CD8-positive, alpha-beta memory T cell (primary cell): ENCODE data around the gene GADD45A. TPM values are rescaled to one million over a fixed set of nuclear protein-coding genes. Genes with fewer than 3 reads are reported as not detected.

Experiments
- CTCF ChIA-PET: fragments of 350-600 bp; sonication (Branson Sonifier 250); formaldehyde crosslinking; loops from one replicate; lab custom pipeline; 2021; ENCODE audit warnings: antibody characterized with exemption; lab: Charles Lee
- POLR2A ChIA-PET: fragments of 350-600 bp; sonication (Branson Sonifier 250); formaldehyde crosslinking; loops from one replicate; lab custom pipeline; 2021; ENCODE audit warnings: antibody characterized with exemption; lab: Charles Lee
- DNase-seq, 5 donors: peaks; one replicate each; pipeline versions ENCODE4 v3.0.0 to v3.0.0-alpha.2; 2020 to 2022; ENCODE audit warnings: mixed read lengths in 1 of 5
- H3K27ac ChIP-seq: one replicate; pipeline ENCODE4 v1.7.0; 2013; ENCODE audit warnings: low read depth, mild to moderate bottlenecking, low read length, moderate library complexity
- H3K27me3 ChIP-seq: 2 replicates; pipeline ENCODE4 v1.7.0; 2013; ENCODE audit warnings: low read length, mild to moderate bottlenecking; ENCODE audit not compliant: insufficient read depth, poor library complexity, severe bottlenecking
- H3K36me3 ChIP-seq: 2 replicates; pipeline ENCODE4 v1.7.0; 2013; ENCODE audit warnings: mild to moderate bottlenecking, low read length, moderate library complexity; ENCODE audit not compliant: insufficient read depth
- H3K4me1 ChIP-seq: 2 replicates; pipeline ENCODE4 v1.7.0; 2013; ENCODE audit warnings: mild to moderate bottlenecking, low read length, moderate library complexity; ENCODE audit not compliant: insufficient read depth
- H3K4me3 ChIP-seq: 2 replicates; pipeline ENCODE4 v1.7.0; 2013; ENCODE audit warnings: mild to moderate bottlenecking, low read length
- H3K9me3 ChIP-seq: 2 replicates; pipeline ENCODE4 v1.7.0; 2013; ENCODE audit warnings: mild to moderate bottlenecking, low read length
- H3K27ac Mint-ChIP-seq, 8 donors: one replicate each; pipeline ENCODE4 v1.8.0; 2020 to 2021; ENCODE audit warnings: mixed read lengths in 8 of 8, mild to moderate bottlenecking in 6 of 8, inconsistent platforms in 3 of 8, moderate library complexity in 3 of 8
- H3K27me3 Mint-ChIP-seq, 2 donors: one replicate each; pipeline ENCODE4 v1.8.0; 2020 to 2021; ENCODE audit warnings: mixed read lengths in 2 of 2, mild to moderate bottlenecking in 1 of 2, moderate library complexity in 1 of 2
- H3K36me3 Mint-ChIP-seq, 3 donors: one replicate each; pipeline ENCODE4 v1.8.0; 2020 to 2021; ENCODE audit warnings: mixed read lengths in 3 of 3, inconsistent platforms in 1 of 3, mild to moderate bottlenecking in 1 of 3
- H3K4me1 Mint-ChIP-seq, 3 donors: one replicate each; pipeline ENCODE4 v1.8.0; 2020 to 2021; ENCODE audit warnings: mixed read lengths in 3 of 3, inconsistent platforms in 1 of 3, mild to moderate bottlenecking in 1 of 3
- H3K4me3 Mint-ChIP-seq, 7 donors: one replicate each; pipeline ENCODE4 v1.8.0; 2020 to 2021; ENCODE audit warnings: mixed read lengths in 7 of 7, mild to moderate bottlenecking in 6 of 7, moderate library complexity in 4 of 7, inconsistent platforms in 2 of 7
- H3K9me3 Mint-ChIP-seq, 5 donors: one replicate each; pipeline ENCODE4 v1.8.0; 2020 to 2022; ENCODE audit warnings: mixed read lengths in 5 of 5, mild to moderate bottlenecking in 3 of 5, moderate library complexity in 2 of 5, inconsistent platforms in 1 of 5
- polyA plus RNA-seq: library from polyadenylated mRNA; unstranded; fragments of 300-500 nt; fragmentation: Illumina TruSeq; gene quantifications from one replicate; pipeline ENCODE4 v1.2.3, GENCODE V29; 2021
- total RNA-seq, 2 experiments: library from RNA; stranded (reverse); gene quantifications; one replicate each; pipeline ENCODE4 v1.2.3, GENCODE V29; 2021

The GADD45A gene
- total and polyA plus RNA-seq, 3 experiments from 2014 or later, result 9.8 to 36.2 (median 35.2) TPM

DNA sequence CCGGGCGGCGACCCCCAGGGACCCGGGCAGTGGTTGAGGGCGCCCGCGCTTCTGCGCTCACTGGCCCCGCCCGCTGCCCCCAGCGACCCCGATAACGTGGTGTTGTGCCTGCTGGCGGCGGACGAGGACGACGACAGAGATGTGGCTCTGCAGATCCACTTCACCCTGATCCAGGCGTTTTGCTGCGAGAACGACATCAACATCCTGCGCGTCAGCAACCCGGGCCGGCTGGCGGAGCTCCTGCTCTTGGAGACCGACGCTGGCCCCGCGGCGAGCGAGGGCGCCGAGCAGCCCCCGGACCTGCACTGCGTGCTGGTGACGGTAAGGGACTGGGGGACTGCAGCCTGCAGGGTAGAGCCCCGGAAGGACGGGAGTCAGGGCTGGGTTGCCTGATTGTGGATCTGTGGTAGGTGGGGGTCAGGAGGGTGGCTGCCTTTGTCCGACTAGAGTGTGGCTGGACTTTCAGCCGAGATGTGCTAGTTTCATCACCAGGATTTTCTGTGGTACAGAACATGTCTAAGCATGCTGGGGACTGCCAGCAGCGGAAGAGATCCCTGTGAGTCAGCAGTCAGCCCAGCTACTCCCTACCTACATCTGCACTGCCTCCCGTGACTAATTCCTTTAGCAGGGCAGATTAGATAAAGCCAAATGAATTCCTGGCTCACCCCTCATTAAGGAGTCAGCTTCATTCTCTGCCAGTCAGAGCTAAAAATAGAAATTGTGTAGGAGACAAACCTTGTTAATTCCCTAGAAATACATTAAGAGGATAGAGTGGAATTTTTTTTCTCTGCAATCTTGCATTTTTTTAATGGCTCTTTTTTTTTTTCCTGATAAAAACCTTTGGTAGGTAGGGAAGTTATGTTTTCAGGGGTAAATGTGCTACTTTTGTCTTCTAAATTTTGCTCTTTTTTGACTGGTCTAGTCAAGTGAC, 1.5 kb downstream of the GADD45A start:
- CTCF ChIA-PET, result interaction anchor here (1.1 to 2.4 kb wide), 6 partner anchors 12 to 153 kb away, joined by 4 to 7 read pairs (median 4); no protein-coding TSS in a partner anchor
- DNase-seq, result peak; percentile 45 to 78 (median 71)
- Histone ChIP-seq H3K36me3 (no peaks in the 10 kb centered on the region), H3K9me3 (no peaks in the 10 kb centered on the region), H3K4me3 (peak overlapping the region; percentile 63), H3K27ac (peak overlapping the region; percentile 74), H3K4me1 (peaks cover 15% of the 10 kb centered on the region), H3K27me3 (no peaks in the 10 kb centered on the region)
- POLR2A ChIA-PET, result interaction anchor here (0.6 to 1.4 kb wide), 2 partner anchors 258 to 757 kb away, joined by 3 to 4 read pairs; no protein-coding TSS in a partner anchor
- Mint-ChIP-seq H3K27me3 (no peaks in the 10 kb centered on the region), H3K4me3 (peak overlapping the region; percentile 93 to 99 (median 97)), H3K4me1 (peaks cover 15 to 30% (median 25%) of the 10 kb centered on the region in 3 donors), H3K36me3 (peaks cover 0 to 18% (median 6%) of the 10 kb centered on the region in 3 donors), H3K27ac (peak overlapping the region; percentile 63 to 95 (median 88)), H3K9me3 (no peaks in the 10 kb centered on the region)

DNA sequence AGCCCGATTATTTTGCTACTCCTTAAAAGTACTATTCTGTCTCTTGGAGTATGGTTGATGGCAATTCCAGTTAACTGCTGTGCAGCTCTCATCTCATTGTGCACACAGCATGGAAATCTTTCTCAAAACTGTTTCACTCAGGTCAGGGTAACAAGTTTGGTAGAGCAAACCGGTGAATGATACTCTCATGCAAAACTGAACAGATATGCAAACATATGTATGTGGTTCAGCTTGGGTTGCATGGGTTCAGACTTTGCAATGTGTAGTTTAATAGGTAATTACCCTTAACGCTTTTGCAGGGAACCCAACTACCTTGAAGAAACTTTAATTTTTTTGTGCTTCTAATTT, 2.2 kb downstream of the GADD45A start:
- CTCF ChIA-PET, result interaction anchor here (1.1 to 1.9 kb wide), 2 partner anchors 14 to 16 kb away, joined by 4 read pairs; no protein-coding TSS in a partner anchor
- H3K4me1 ChIP-seq, result peaks cover 15% of the 10 kb centered on the region
- H3K4me3 ChIP-seq, result peak overlapping the region; percentile 63
- DNase-seq, result no peak
- Mint-ChIP-seq H3K4me1 (peaks cover 15 to 30% (median 25%) of the 10 kb centered on the region in 3 donors), H3K4me3 (peak overlapping the region; percentile 93 to 99 (median 97)), H3K27me3 (no peaks in the 10 kb centered on the region), H3K9me3 (no peaks in the 10 kb centered on the region), H3K27ac (peak overlapping the region in 7 of 8 donors; percentile 58 to 95 (median 86)), H3K36me3 (peaks cover 0 to 18% (median 6%) of the 10 kb centered on the region in 3 donors)
- no peaks in the 10 kb centered on the region for H3K27me3 ChIP-seq
- H3K36me3 ChIP-seq, result no peaks in the 10 kb centered on the region
- no peaks in the 10 kb centered on the region for H3K9me3 ChIP-seq
- POLR2A ChIA-PET, result no interaction called here
- peak overlapping the region; percentile 74 for H3K27ac ChIP-seq

DNA sequence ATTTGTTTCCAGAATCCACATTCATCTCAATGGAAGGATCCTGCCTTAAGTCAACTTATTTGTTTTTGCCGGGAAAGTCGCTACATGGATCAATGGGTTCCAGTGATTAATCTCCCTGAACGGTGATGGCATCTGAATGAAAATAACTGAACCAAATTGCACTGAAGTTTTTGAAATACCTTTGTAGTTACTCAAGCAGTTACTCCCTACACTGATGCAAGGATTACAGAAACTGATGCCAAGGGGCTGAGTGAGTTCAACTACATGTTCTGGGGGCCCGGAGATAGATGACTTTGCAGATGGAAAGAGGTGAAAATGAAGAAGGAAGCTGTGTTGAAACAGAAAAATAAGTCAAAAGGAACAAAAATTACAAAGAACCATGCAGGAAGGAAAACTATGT, 2.6 kb downstream of the GADD45A start:
- Histone ChIP-seq H3K4me3 (no peak overlapping the region), H3K27ac (peak overlapping the region; percentile 12), H3K27me3 (no peaks in the 10 kb centered on the region), H3K9me3 (no peaks in the 10 kb centered on the region), H3K4me1 (peaks cover 15% of the 10 kb centered on the region), H3K36me3 (no peaks in the 10 kb centered on the region)
- ChIA-PET CTCF (no interaction called here), POLR2A (no interaction called here)
- Mint-ChIP-seq H3K4me3 (peak overlapping the region in 3 of 7 donors; percentile 1 to 54 (median 11)), H3K9me3 (no peaks in the 10 kb centered on the region), H3K27ac (peak overlapping the region in 1 of 8 donors; percentile 74), H3K27me3 (no peaks in the 10 kb centered on the region), H3K4me1 (peaks cover 15 to 30% (median 25%) of the 10 kb centered on the region in 3 donors), H3K36me3 (peaks cover 0 to 18% (median 6%) of the 10 kb centered on the region in 3 donors)
- DNase-seq, result no peak

DNA sequence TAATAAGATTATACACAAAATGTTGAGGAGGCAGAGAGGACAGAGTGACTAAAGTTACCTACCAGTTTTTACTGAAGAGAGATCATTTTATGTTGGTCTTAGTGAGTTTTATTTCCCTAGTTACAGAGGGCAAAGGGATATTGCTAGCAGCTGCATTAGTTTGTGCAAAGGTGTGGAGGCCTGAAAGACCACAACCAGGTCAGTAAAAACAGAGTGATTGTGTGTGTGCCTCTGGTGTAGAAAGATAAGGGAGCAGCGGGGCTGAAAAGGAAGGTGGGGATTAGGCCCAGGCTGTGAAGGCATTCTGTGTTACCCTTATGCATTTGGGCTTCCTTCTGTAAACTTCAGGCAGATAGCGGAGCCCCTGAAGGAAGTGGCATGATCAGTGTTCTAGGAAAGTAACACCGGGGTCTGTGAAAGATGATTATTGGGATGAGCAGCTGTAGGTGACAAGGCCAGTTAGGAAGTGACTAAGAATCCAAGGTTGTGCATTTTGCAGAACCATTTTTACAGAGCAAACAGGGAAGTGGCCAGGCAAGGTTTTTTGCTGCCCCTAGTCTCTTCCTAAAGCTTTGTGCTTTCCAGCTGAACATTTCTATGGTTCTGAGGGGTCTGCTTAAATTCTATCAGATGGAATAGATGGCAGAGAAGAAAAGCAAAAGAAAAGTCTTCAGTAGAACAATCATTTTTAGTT, 3.7 kb downstream of the GADD45A start:
- Mint-ChIP-seq H3K27ac (peak overlapping the region in 2 of 8 donors; percentile 34 to 61), H3K9me3 (no peaks in the 10 kb centered on the region), H3K4me3 (peak overlapping the region in 1 of 7 donors; percentile 46), H3K4me1 (peaks cover 15 to 25% (median 21%) of the 10 kb centered on the region in 3 donors), H3K27me3 (no peaks in the 10 kb centered on the region), H3K36me3 (peaks cover 0 to 18% (median 6%) of the 10 kb centered on the region in 3 donors)
- Histone ChIP-seq H3K27ac (peak overlapping the region; percentile 49), H3K4me3 (no peak overlapping the region), H3K27me3 (no peaks in the 10 kb centered on the region), H3K4me1 (peaks cover 15% of the 10 kb centered on the region), H3K36me3 (no peaks in the 10 kb centered on the region), H3K9me3 (no peaks in the 10 kb centered on the region)
- POLR2A ChIA-PET, result no interaction called here
- DNase-seq, result no peak
- CTCF ChIA-PET, result no interaction called here

DNA sequence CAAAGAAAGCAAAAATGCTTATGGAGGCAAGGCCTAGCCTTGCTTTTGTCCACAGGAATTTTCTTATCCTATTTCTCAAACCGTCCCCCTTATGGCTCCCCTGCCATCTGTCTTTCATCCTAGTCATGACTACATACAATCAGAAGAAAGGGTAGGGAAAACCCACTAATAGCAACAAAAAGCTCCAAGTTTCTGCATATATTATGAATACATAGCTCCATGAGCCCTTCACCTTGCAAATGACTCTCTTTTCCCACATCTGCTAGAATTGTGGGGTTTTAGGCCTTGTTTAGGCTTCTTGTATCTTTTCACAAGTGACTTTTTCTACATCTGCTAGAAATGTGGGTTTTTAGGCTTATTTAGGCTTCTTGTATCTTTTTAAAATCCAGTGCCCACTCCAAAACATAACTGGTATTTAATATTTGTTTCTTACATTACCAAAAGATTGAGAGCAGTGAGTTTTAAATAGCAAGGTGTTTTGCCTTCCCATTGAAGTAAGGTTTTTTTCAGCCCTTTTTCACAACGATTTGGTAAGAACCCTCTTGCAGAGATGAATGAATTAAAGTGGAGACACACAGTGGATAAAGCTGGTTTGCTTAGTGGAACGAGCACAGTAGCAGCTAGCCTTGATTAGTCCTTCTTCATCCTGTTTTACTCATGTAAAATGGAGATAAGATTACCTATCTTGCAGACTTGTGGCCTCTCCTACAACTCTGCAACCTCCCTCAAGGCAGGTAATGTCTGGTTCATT, 4.4 kb downstream of the GADD45A start:
- peaks cover 0 to 18% (median 6%) of the 10 kb centered on the region in 3 donors for H3K36me3 Mint-ChIP-seq
- no peak for DNase-seq
- H3K27ac ChIP-seq, result peak overlapping the region; percentile 49
- ChIA-PET POLR2A (no interaction called here), CTCF (no interaction called here)
- peak overlapping the region in 2 of 8 donors; percentile 7 to 34 for H3K27ac Mint-ChIP-seq
- H3K36me3 ChIP-seq, result no peaks in the 10 kb centered on the region
- no peaks in the 10 kb centered on the region for H3K9me3 ChIP-seq
- H3K27me3 Mint-ChIP-seq, result no peaks in the 10 kb centered on the region
- H3K4me1 Mint-ChIP-seq, result peaks cover 12 to 17% (median 14%) of the 10 kb centered on the region in 3 donors
- H3K4me3 ChIP-seq, result no peak overlapping the region
- H3K4me1 ChIP-seq, result peaks cover 11% of the 10 kb centered on the region
- H3K4me3 Mint-ChIP-seq, result peak overlapping the region in 1 of 7 donors; percentile 46
- H3K27me3 ChIP-seq, result no peaks in the 10 kb centered on the region
- H3K9me3 Mint-ChIP-seq, result no peaks in the 10 kb centered on the region

DNA sequence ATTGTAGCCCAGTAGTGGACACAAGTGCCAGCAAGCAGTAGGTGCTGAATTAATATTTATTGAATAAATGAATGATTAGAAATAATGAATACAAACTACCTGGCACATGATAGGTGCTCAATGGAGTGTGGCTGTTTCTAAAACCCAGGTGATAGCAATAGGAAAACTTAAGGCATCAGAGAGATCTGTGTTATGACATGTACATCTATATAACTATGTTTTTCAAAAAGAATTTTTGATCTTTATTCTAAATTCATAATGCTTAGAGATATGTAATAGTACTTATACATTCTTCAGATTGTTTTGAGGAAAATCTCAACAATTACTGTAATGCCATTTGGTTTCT, 5.0 kb downstream of the GADD45A start:
- Histone ChIP-seq H3K27ac (no peak overlapping the region), H3K27me3 (no peaks in the 10 kb centered on the region), H3K4me3 (no peak overlapping the region), H3K9me3 (no peaks in the 10 kb centered on the region), H3K36me3 (no peaks in the 10 kb centered on the region), H3K4me1 (peaks cover 9% of the 10 kb centered on the region)
- H3K27ac Mint-ChIP-seq, result no peak overlapping the region
- no peak for DNase-seq
- H3K36me3 Mint-ChIP-seq, result peaks cover 0 to 17% (median 6%) of the 10 kb centered on the region in 3 donors
- no peaks in the 10 kb centered on the region for H3K9me3 Mint-ChIP-seq
- H3K27me3 Mint-ChIP-seq, result no peaks in the 10 kb centered on the region
- H3K4me1 Mint-ChIP-seq, result peaks cover 9 to 12% (median 10%) of the 10 kb centered on the region in 3 donors
- ChIA-PET CTCF (no interaction called here), POLR2A (no interaction called here)
- no peak overlapping the region for H3K4me3 Mint-ChIP-seq

DNA sequence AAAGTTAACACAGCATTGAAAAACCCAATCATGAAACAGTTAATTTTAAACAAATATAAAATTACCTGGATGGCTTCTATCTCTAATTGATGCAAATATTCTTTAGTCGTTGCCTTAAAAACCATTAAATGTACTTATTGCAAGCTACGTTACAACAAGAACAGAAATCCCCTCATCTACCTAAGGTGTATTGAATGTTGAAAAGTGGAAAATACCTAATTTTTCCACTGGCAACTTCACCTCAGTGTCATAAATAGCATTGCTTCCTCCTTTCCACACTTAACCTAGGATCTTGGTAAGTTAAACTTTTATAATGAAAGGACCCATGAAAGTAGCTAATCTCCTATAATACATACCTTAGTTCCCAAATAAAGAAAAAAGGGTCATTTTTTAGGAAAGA, 5.4 kb downstream of the GADD45A start:
- H3K4me3 Mint-ChIP-seq, result no peak overlapping the region
- Histone ChIP-seq H3K36me3 (no peaks in the 10 kb centered on the region), H3K27me3 (no peaks in the 10 kb centered on the region), H3K4me3 (no peak overlapping the region), H3K4me1 (peaks cover 9% of the 10 kb centered on the region), H3K9me3 (no peaks in the 10 kb centered on the region), H3K27ac (no peak overlapping the region)
- ChIA-PET CTCF (no interaction called here), POLR2A (no interaction called here)
- no peaks in the 10 kb centered on the region for H3K9me3 Mint-ChIP-seq
- H3K27me3 Mint-ChIP-seq, result no peaks in the 10 kb centered on the region
- peaks cover 9 to 11% (median 10%) of the 10 kb centered on the region in 3 donors for H3K4me1 Mint-ChIP-seq
- peaks cover 0 to 15% (median 6%) of the 10 kb centered on the region in 3 donors for H3K36me3 Mint-ChIP-seq
- H3K27ac Mint-ChIP-seq, result no peak overlapping the region
- no peak for DNase-seq
